Natural killer cell treated with Interleukin-12 subunit alpha and Interleukin-12 subunit beta and Interleukin-15 and Interleukin-18, amount 100 ng/mL, for 72 hours (primary cell): ENCODE measurements around the gene SLC22A17. TPM values are rescaled to one million over a fixed set of nuclear protein-coding genes. Genes with fewer than 3 reads are reported as not detected.

Experiments
- ATAC-seq, 2 donors: fragments of 150-1000 bp; cut with Tn5 transposase in 1 of 2; sonication (Bioruptor Pico), chemical (Tn5 transposase) in 1 of 2; 2 replicates each; pipeline ENCODE4 v1.10.0; 2021
- DNase-seq: peaks from one replicate; pipeline ENCODE4 v3.0.0; 2022; ENCODE audit warnings: low spot score
- H3K27ac Mint-ChIP-seq, 2 donors: 1 replicate in 1 of 2; 2 replicates in 1 of 2; pipeline ENCODE4 v1.8.0; 2022; ENCODE audit warnings: mixed read lengths in 2 of 2, mild to moderate bottlenecking in 1 of 2, moderate library complexity in 1 of 2
- H3K27me3 Mint-ChIP-seq, 2 donors: 1 replicate in 1 of 2; 2 replicates in 1 of 2; pipeline ENCODE4 v1.8.0; 2022; ENCODE audit warnings: mixed read lengths in 2 of 2
- H3K36me3 Mint-ChIP-seq: one replicate; pipeline ENCODE4 v1.8.0; 2022; ENCODE audit warnings: mixed read lengths
- H3K4me1 Mint-ChIP-seq, 2 donors: 1 replicate in 1 of 2; 2 replicates in 1 of 2; pipeline ENCODE4 v1.8.0; 2022; ENCODE audit warnings: low read depth in 2 of 2, mixed read lengths in 2 of 2, mild to moderate bottlenecking in 1 of 2
- H3K4me3 Mint-ChIP-seq: one replicate; pipeline ENCODE4 v1.8.0; 2022; ENCODE audit warnings: mixed read lengths
- H3K9me3 Mint-ChIP-seq: 2 replicates; pipeline ENCODE4 v1.8.0; 2022; ENCODE audit warnings: mixed read lengths
- total RNA-seq, 2 donors: library from RNA; stranded (reverse); gene quantifications; one replicate each; pipeline ENCODE4 v1.2.3, GENCODE V29; 2022

Gene SLC22A17
- total RNA-seq, 2 donors from 2014 or later, result 0.42 TPM; not detected in 1

GRCh38 chr14:23307687-23308644 lies 44.7 kb downstream of the SLC22A17 start:
- no peak for ATAC-seq
- peak overlapping the region; percentile 72 to 94 for H3K27ac Mint-ChIP-seq
- H3K9me3 Mint-ChIP-seq, result no peaks in the 10 kb centered on the region
- no peaks in the 10 kb centered on the region for H3K27me3 Mint-ChIP-seq
- peaks cover 32 to 35% of the 10 kb centered on the region in 2 donors for H3K4me1 Mint-ChIP-seq
- no peak for DNase-seq
- H3K36me3 Mint-ChIP-seq, result no peaks in the 10 kb centered on the region
- peak overlapping the region; percentile 84 for H3K4me3 Mint-ChIP-seq

- no peaks in the 10 kb centered on the region for H3K36me3 Mint-ChIP-seq
- ATAC-seq, result no peak
- peak overlapping the region; percentile 72 to 94 for H3K27ac Mint-ChIP-seq
- H3K4me3 Mint-ChIP-seq, result peak overlapping the region; percentile 84
- no peak for DNase-seq
- H3K4me1 Mint-ChIP-seq, result peaks cover 32 to 39% of the 10 kb centered on the region in 2 donors
- no peaks in the 10 kb centered on the region for H3K27me3 Mint-ChIP-seq
- no peaks in the 10 kb centered on the region for H3K9me3 Mint-ChIP-seq
Measured at GRCh38 chr14:23307146-23307530, 45.5 kb downstream of the SLC22A17 start.

GRCh38 chr14:23306412-23307145 lies 46.1 kb downstream of the SLC22A17 start, which contains the start of gene BCL2L2:
TSS of gene BCL2L2 (plus strand) at chr14:23306833. CDS start at chr14:23307768, 935 bp downstream.
- Mint-ChIP-seq H3K36me3 (no peaks in the 10 kb centered on the region), H3K4me1 (peaks cover 32 to 42% of the 10 kb centered on the region in 2 donors), H3K4me3 (peak within 1 kb of the TSS; percentile 84), H3K27me3 (no peaks in the 10 kb centered on the region), H3K27ac (peak within 1 kb of the TSS; percentile 72 to 94), H3K9me3 (no peaks in the 10 kb centered on the region)
- ATAC-seq (peak; percentile 34 to 62), DNase-seq (peak; percentile 79)

GRCh38 chr14:23302290-23303225 lies 50.1 kb downstream of the SLC22A17 start, which contains the start of gene PPP1R3E:
TSS of gene PPP1R3E (minus strand) at chr14:23302859. CDS start at chr14:23302576, 283 bp downstream.
- Mint-ChIP-seq H3K36me3 (no peaks in the 10 kb centered on the region), H3K27ac (peak within 1 kb of the TSS; percentile 96 to 97), H3K4me1 (peaks cover 26 to 31% of the 10 kb centered on the region in 2 donors), H3K9me3 (no peaks in the 10 kb centered on the region), H3K27me3 (no peaks in the 10 kb centered on the region), H3K4me3 (peak within 1 kb of the TSS; percentile 99)
- peak; percentile 45 to 48 for ATAC-seq
- DNase-seq, result peak; percentile 81

GRCh38 chr14:23301969-23302289 lies 50.8 kb downstream of the SLC22A17 start:
- H3K9me3 Mint-ChIP-seq, result no peaks in the 10 kb centered on the region
- H3K36me3 Mint-ChIP-seq, result no peaks in the 10 kb centered on the region
- peaks cover 20 to 25% of the 10 kb centered on the region in 2 donors for H3K4me1 Mint-ChIP-seq
- ATAC-seq, result peak; percentile 20 to 26
- peak overlapping the region; percentile 99 for H3K4me3 Mint-ChIP-seq
- DNase-seq, result no peak
- no peaks in the 10 kb centered on the region for H3K27me3 Mint-ChIP-seq
- H3K27ac Mint-ChIP-seq, result peak overlapping the region; percentile 96 to 97

GRCh38 chr14:23301288-23301968 lies 51.3 kb downstream of the SLC22A17 start:
- Mint-ChIP-seq H3K4me3 (peak overlapping the region; percentile 99), H3K36me3 (no peaks in the 10 kb centered on the region), H3K4me1 (peaks cover 19 to 25% of the 10 kb centered on the region in 2 donors), H3K27ac (peak overlapping the region; percentile 96 to 97), H3K27me3 (no peaks in the 10 kb centered on the region), H3K9me3 (no peaks in the 10 kb centered on the region)
- ATAC-seq, result peak; percentile 90 to 91
- peak; percentile 99 for DNase-seq

GRCh38 chr14:23300687-23301223 lies 51.9 kb downstream of the SLC22A17 start:
- DNase-seq (no peak), ATAC-seq (no peak)
- peaks cover 14 to 23% of the 10 kb centered on the region in 2 donors for H3K4me1 Mint-ChIP-seq
- peak overlapping the region; percentile 99 for H3K4me3 Mint-ChIP-seq
- H3K27ac Mint-ChIP-seq, result peak overlapping the region; percentile 96 to 97
- no peaks in the 10 kb centered on the region for H3K27me3 Mint-ChIP-seq
- no peaks in the 10 kb centered on the region for H3K36me3 Mint-ChIP-seq
- no peaks in the 10 kb centered on the region for H3K9me3 Mint-ChIP-seq

- Mint-ChIP-seq H3K9me3 (no peaks in the 10 kb centered on the region), H3K4me3 (peak overlapping the region; percentile 99), H3K36me3 (no peaks in the 10 kb centered on the region), H3K27me3 (no peaks in the 10 kb centered on the region), H3K4me1 (peaks cover 16 to 20% of the 10 kb centered on the region in 2 donors), H3K27ac (peak overlapping the region; percentile 96 to 97)
- DNase-seq (no peak), ATAC-seq (no peak)
Measured at GRCh38 chr14:23299986-23300686, 52.6 kb downstream of the SLC22A17 start.

GRCh38 chr14:23299211-23299957 lies 53.3 kb downstream of the SLC22A17 start:
- ATAC-seq (no peak), DNase-seq (no peak)
- H3K27ac Mint-ChIP-seq, result peak overlapping the region; percentile 96 to 97
- peaks cover 19% of the 10 kb centered on the region in 2 donors for H3K4me1 Mint-ChIP-seq
- H3K9me3 Mint-ChIP-seq, result no peaks in the 10 kb centered on the region
- peak overlapping the region; percentile 99 for H3K4me3 Mint-ChIP-seq
- no peaks in the 10 kb centered on the region for H3K36me3 Mint-ChIP-seq
- no peaks in the 10 kb centered on the region for H3K27me3 Mint-ChIP-seq

- no peak for DNase-seq
- Mint-ChIP-seq H3K9me3 (no peaks in the 10 kb centered on the region), H3K27ac (no peak overlapping the region), H3K36me3 (no peaks in the 10 kb centered on the region), H3K4me3 (no peak overlapping the region), H3K27me3 (no peaks in the 10 kb centered on the region), H3K4me1 (peaks cover 14 to 19% of the 10 kb centered on the region in 2 donors)
- no peak for ATAC-seq
Measured at GRCh38 chr14:23297611-23298277, 54.9 kb downstream of the SLC22A17 start.

- Mint-ChIP-seq H3K36me3 (no peaks in the 10 kb centered on the region), H3K4me3 (no peak overlapping the region), H3K27ac (no peak overlapping the region), H3K27me3 (no peaks in the 10 kb centered on the region), H3K4me1 (peaks cover 11 to 19% of the 10 kb centered on the region in 2 donors), H3K9me3 (no peaks in the 10 kb centered on the region)
- no peak for ATAC-seq
- DNase-seq, result no peak
Measured at GRCh38 chr14:23297096-23297495, 55.6 kb downstream of the SLC22A17 start.
